HS-27A (cell line): ENCODE measurements around the gene GNA15.
"Not testable (repeated sequence)": the region's sequence is repeated elsewhere in the genome, so short reads cannot be mapped to it uniquely, and the experiment has no call there.

Experiments used
- DNase-seq: peaks from one replicate; pipeline ENCODE4 v3.0.0-alpha.2; 2012; ENCODE audit warnings: low read depth, missing footprints

GNA15 gene

DNA sequence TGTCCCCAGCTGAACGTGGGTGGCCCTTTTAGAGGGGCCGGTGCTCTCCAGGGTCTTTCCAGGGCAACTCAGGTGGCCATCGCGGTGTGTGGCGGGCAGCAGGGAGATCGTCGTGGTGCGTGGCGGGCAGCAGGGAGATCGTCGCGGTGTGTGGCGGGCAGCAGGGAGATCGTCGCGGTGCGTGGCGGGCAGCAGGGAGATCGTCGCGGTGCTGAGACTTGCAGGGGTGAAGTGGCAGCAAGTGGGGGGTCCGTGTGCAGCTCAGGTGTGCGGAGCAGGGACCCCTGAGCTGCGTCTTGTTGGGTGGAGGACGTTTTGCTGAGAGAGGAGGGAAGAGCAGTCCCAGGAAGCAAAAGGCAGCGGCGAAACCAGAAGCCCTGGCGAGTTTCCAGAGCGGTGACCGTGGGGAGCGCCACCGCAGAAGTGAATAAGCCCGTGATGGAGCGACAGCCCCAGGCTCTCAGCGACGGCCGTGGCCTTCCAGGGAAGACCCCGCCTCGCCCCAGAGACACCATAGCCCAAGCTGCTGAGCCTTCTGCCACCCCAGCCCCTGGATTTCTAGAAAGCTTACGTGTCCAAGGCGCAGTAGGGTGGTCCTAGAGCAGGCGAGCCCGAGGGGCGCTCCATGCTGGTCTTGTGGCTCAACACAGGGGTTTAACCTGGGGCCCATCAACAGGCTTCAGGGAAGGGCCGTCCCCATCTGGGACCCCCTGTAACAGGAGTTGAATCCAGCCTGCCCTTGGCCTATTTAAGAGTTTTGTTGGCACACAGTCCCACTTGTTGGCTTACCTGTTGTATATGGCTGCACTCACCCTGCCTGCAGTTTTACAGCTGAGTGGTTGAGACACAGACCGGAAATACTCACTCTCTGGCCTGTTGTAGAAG is 55.3 kb downstream of the GNA15 start:
- no peak for DNase-seq

DNA sequence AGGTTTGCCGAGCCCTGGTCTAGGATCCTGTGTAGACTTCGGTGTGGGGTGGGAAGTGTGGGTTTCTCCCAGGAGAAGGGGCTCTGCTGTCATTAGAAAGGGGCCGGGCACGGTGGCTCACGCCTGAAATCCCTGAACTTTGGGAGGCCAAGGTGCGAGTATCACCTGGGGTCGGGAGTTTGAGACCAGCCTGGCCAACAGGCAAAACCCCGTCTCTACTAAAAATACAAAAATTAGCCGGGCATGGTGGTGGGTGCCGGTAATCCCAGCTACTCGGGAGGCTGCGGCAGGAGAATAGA is 55.9 kb downstream of the GNA15 start:
- DNase-seq = not testable (repeated sequence)

DNA sequence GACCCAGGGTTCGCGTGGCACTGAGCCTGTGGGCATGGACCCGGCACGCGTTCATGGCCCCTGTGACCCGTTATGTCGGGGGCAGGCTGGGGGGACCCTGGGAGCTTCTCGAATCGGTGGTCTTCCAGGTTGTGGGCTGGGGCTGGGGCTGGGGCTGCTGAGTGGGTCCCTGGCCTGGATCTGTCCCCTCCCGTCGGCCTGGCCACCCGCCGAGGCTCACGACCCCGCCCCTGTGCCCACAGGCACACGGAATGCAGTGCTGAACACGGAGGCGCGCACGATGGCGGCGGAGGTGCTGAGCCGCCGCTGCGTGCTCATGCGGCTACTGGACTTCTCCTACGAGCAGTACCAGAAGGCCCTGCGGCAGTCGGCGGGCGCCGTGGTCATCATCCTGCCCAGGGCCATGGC is 56.4 kb downstream of the GNA15 start:
- DNase-seq = no peak

- DNase-seq = no peak
Measured at GRCh38 chr19:3192684-3193083, 56.9 kb downstream of the GNA15 start.

DNA sequence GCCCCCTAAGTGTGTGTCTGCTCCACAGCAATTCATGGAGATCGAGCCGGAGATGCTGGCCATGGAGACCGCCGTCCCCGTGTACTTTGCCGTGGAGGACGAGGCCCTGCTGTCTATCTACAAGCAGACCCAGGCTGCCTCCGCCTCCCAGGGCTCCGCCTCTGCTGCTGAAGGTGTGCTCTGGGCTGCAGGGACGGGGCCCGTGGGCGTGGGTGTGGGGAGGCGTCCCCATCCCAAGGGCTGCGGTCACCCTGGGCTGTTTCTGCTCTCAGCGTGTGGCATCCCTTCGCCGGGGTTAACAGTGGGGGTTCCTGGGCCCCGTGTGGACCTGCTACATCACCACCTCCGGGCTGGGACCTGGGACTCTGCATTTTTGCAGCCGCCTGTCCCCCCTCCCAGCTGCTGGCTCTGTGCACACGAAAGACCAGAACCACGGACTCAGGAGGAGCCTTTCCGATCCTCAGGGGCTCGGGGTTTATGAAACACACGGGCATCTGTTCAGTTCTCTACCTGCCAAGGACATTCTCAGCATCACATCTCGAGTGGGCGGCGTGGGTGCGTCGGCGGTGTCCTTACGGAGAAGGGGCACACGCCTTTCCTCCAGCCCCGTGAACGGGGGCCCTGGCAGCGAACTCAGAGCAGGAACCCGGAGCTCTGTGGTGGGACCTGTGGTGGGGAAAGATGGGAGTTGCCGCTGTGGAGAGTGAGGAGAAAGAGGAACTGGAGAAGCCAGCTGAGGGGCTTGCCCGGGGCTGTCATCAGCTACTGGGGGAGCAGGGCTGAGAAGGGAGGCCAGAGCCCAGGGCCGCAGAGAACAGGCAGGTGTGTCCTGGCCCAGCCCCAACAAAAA is 57.6 kb downstream of the GNA15 start:
- no peak for DNase-seq

GRCh38 chr19:3194106-3195087 is 58.6 kb downstream of the GNA15 start:
- no peak for DNase-seq

GRCh38 chr19:3196064-3196932 is 60.5 kb downstream of the GNA15 start:
- no peak for DNase-seq

GRCh38 chr19:3196933-3197205 is 61.0 kb downstream of the GNA15 start:
- no peak for DNase-seq

DNA sequence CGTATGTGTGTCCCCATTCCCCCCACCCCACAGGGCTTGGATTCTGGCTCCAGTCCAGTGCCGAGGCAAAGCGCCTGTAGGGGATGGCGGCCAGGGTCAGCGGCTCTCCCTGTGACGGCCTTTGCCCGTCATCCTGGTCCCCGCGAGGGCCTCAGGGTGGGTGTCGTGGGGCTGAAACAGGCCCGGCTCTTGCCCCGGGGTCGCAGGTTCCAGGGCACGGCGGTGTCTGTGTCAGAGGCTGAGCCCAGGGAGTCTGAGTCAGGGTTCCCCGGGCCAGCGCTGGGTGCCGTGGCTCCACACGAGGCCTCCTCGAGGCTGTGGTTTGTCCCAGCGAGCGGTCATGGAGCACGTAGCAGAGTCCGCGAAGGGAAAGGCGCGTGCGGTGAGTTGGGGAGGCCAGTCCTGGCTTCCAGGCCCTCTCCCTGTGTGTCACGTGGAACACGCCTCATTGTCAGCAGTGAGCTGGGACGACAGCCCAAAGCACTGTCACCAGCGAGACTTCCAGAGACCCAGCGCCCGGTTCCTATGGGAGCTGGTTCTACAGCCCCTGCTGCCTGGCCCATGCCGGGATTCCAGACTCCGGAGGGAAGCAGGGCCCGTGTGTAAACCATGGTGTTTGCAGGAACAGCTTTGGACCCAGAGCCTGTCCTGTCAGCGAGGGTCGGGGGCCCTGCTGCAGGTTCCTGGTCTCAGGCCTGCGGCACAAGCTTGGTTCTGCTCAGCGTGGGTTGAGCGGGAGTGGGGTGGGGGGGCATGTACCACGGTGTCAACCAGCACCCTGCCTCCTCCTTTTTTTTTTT is 63.3 kb downstream of the GNA15 start:
- DNase-seq = no peak

DNA sequence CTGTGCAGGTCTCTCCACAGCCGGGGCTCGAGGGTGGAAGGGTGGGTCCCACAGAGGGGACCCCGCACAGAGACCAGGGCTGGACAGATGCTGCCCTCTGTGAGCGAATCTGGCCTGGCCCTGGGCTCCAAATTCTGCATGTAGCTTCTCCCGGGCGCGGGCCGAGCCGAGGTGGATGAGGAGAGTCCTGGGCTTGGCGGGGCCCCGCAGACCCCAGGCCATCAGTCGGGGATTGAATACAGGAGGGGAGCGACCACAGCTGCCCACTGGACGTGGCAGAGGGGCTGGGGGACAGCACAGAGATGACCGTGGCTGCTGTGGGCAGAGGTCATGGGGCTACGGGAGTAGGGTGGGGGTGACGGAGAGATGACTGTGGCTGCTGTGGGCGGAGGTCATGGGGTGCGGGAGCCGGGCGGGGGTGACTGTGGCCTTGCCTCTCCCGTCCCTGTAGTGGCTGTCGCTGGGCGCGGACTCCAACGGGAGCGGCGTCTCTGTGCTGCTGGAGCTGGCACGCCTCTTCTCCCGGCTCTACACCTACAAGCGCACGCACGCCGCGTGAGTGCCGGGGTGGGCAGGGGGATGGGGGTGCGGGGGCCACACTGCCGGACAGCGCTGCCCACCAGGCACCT is 65.4 kb downstream of the GNA15 start:
- DNase-seq = no peak

DNA sequence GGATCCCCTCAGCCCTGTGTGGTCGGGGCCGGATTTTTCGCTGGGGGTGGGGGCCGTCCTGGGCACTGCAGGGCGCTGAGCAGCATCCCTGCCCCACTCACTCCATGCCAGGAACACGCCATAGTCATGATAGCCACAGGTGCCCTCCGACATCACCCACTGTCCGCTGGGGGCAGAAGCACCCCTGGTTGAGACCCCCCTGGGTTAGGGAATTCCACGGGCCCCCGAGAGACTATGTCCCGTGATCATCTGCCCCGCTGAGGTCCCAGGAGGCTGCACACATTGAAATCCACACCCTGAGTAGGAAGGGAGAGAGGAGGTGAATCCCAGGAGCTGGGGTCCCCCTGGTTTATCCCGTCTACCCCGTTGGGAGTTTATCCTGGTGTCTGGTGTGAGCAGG is 66.1 kb downstream of the GNA15 start:
- no peak for DNase-seq

DNA sequence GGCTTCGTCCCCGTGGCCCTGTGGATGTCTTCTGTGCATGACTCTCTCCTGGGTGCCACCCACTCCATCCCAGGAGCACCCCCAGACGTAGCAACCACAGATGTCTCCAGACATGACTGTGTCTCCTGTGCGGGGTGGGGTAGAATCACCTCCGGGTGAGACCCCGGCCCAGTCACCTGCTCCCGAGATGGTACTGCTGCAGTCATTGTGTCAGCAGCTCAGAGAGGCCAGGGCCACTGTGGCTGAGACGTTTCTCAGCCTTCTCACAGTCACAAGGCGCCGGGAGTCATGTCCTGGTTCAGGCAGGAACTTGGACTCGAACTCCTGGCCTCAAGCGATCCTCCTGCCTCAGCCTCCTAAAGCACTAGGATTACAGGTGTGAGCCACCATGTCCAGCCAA is 66.5 kb downstream of the GNA15 start:
- DNase-seq = no peak

- not testable (repeated sequence) for DNase-seq
Measured at GRCh38 chr19:3202895-3203294, 67.1 kb downstream of the GNA15 start.

GRCh38 chr19:3203805-3204645 is 68.2 kb downstream of the GNA15 start:
- no peak for DNase-seq

- no peak for DNase-seq
Measured at GRCh38 chr19:3204646-3205275, 68.9 kb downstream of the GNA15 start.

DNA sequence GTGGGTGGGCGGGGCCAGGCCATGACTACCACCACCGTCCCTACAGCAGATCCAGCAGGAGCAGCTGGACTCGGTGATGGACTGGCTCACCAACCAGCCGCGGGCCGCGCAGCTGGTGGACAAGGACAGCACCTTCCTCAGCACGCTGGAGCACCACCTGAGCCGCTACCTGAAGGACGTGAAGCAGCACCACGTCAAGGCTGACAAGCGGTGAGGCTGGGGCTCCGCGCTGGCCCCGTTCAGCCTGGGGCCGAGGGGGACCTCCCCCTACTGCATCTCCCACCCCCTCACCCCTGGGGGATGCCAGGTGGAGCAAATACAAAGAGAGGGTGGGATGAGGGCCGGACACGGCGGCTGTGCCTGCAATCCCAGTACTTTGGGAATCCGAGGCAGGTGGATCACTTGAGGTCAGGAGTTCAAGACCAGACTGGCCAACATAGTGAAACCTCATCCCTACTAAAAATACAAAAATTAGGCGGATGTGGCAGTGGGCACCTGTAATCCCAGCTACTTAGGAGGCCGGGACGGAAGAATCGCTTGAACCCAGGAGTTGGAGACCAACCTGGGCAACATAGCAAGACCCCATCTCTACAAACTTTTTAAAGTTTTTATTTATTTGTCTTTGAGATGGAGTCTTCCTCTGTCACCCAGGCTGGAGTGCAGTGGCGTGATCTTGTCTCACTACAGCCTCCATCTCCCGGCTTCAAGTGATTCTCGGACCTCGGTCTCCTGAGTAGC is 70.6 kb downstream of the GNA15 start:
- no peak for DNase-seq

- no peak for DNase-seq
Measured at GRCh38 chr19:3207461-3208242, 71.8 kb downstream of the GNA15 start.
